Measurements from ENCODE around the gene NR2F2.
A peak's percentile ranks its signal among the peaks of the same experiment; 100 is the strongest.

The NR2F2 gene

DNA sequence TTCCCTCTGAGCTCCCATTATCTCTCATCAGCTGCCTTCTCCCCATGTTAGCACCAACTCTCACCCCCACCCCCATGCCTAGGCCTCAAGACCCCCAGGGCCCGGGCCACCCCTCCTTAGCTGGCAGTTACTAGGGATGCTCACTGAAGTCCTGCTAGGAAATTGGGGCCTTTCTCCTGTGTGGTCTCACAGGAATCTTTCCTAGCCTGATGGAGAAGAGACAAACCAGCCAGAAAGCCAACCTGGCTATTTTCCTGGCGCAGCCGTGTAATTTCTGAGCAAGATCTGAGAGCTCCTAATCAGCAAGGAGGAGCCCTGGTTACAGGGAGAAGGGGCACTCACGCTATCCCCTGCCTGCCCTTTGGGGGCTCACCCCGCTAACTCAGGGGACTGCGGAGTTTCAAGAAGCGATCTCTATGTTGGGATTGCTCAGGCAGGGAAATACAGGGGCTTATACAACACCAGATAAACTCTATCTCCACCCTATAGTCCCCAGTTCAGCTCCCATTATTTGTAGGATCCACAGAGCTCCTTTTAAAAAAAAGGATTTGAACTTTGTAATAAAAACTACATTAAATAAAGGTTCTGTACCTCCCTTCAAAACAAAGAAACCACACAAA lies 25.2 kb downstream of the NR2F2 start:
- Histone ChIP-seq H3K4me1 (ENCODE audit: control insufficient read depth in 2 of 2, insufficient read depth in 1 of 2, low read depth in 1 of 2, low read length in 2 of 2) (peaks cover 3 to 48% of the 10 kb centered on the region in 2 donors), H3K4ac (ENCODE audit: low read length) (no peak overlapping the region), H3K36me3 (replicated peaks in 1 of 2; ENCODE audit: control insufficient read depth in 2 of 2, insufficient read depth in 2 of 2, low read length in 2 of 2) (peaks cover 0 to 5% of the 10 kb centered on the region in 2 donors), H2BK15ac (ENCODE audit: low read length) (no peak overlapping the region), H3K9ac (ENCODE audit: low read depth, low read length, poor library complexity) (no peak overlapping the region), H3K4me3 (ENCODE audit: low read length in 2 of 2) (no peak overlapping the region), H3K23ac (ENCODE audit: low read depth, low read length, poor library complexity) (no peak overlapping the region), H2BK120ac (ENCODE audit: low read depth, low read length) (no peak overlapping the region), H3K27me3 (ENCODE audit: control insufficient read depth in 3 of 3, insufficient read depth in 3 of 3, low read depth in 1 of 3, low read length in 3 of 3) (peaks cover 7 to 49% (median 30%) of the 10 kb centered on the region in 3 experiments), H4K8ac (ENCODE audit: low read depth, low read length) (no peak overlapping the region), H2BK5ac (ENCODE audit: low read length) (no peak overlapping the region), H3K9me3 (replicated peaks in 1 of 2; ENCODE audit: control insufficient read depth in 2 of 2, insufficient read depth in 1 of 2, low read depth in 1 of 2, low read length in 2 of 2) (no peaks in the 10 kb centered on the region), H2AK5ac (ENCODE audit: low read depth, low read length) (no peak overlapping the region), H3K18ac (ENCODE audit: low read length) (peak overlapping the region; percentile 15), H2BK12ac (ENCODE audit: low read length) (no peak overlapping the region), H3K14ac (ENCODE audit: low read length) (no peak overlapping the region), H2AFZ (ENCODE audit: low read length) (no peak overlapping the region), H3K27ac (replicated peaks; ENCODE audit: low read length) (no peak overlapping the region), H4K91ac (ENCODE audit: low read depth, low read length, poor library complexity) (no peak overlapping the region), H3K79me1 (ENCODE audit: low read depth, low read length) (no peaks in the 10 kb centered on the region), H3K4me2 (ENCODE audit: insufficient read depth, low read length, poor library complexity, severe bottlenecking) (no peak overlapping the region)
- DNase-seq (ENCODE audit: low spot score) = no peak
- no CpG with 5 or more reads among the region's 7 CpGs for WGBS, 2 donors (ENCODE audit: extremely low coverage in 2 of 2, insufficient read length in 2 of 2, insufficient replicate concordance in 1 of 2)

DNA sequence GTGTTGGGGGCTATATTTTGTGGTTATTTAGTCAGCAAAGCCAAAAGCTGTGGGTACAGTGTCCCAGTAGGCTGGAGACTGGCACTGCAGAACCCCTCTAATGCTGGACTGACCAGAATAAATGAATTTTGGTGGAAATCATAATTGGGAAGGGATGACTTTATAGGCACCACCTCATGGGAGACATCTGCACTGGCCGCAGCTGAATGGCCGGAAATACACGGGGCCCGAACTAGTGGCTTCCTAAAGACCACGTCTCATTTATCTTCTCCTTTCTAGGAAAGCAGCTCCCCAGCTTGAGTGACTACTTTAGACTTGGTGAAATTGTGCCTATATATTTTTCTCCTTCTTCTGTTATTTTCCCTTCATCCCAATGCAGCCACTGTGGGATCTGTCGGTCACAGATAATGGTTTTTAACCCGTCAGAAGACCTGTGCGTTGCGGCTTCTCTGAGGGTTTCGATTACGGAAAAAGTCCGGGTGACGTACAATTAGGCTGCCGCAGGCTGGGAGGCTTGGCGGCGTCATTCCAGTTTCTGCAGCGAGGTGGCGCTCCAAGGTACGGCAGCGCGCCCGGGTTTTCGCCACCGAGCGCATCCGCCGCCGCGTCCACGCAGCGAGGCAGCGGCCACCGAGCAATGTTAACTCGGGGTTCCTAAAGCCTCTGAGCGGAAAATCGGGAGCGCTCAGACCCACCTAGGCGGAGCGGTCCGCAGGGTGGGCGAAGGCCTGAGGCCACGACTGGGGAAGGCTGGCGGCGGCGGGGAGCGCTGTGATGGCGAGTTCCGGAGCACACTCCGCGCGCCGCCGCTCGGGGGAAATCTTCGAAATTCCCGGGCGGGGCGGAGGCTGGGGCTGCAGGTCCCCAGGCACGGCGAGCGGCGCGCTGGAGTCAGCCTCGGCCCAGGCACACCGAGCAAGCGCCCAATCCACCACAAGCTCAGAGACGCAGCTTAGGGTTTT lies 26.3 kb downstream of the NR2F2 start:
- Histone ChIP-seq H3K23ac (ENCODE audit: low read depth, low read length, poor library complexity) (peak overlapping the region; percentile 40), H3K27me3 (ENCODE audit: control insufficient read depth in 3 of 3, insufficient read depth in 3 of 3, low read depth in 1 of 3, low read length in 3 of 3) (peaks cover 7 to 48% (median 37%) of the 10 kb centered on the region in 3 experiments), H4K91ac (ENCODE audit: low read depth, low read length, poor library complexity) (no peak overlapping the region)

DNA sequence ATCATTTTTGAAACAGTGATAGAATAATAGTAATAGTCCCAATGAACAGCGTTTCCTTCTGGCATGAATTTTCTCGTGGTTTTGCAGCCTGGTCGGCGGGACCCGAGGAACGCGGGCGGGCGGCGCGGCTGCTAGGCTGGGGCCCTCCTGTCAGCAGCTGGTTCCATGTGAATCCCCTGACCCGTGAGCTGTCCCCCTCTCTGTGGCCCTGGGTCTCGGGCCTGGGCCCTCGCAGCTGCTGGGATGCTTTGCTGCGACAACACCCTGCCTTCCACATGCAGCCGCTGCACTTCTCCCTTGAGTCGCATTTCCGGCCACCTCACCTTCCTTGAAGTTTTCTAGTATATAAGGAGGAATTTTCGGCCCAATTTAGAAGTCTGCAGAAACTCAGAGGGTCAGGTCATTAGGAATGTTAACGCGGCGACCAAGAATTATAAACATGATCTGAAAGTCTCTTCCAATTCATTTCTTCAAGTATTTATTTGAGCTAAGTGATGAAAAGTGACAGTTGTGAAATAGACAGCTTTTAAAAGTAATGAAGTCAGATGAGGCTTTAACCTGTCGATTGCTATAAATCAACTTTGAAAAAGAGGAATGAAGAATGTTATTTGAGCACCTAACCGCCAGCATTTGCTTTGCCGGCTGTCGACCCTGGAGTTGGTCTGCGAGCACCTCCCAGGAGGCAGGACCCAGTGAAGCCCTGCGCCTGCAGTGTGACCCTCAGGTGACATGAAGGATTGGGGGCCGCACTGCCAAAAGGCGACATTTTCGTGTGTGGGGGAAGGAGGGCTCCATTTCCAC lies 27.7 kb downstream of the NR2F2 start:
- H3K4me3 ChIP-seq (ENCODE audit: low read length in 2 of 2) = peak overlapping the region in 1 of 2 donors; percentile 7
- no CpG with 5 or more reads among the region's 31 CpGs for WGBS, 2 donors (ENCODE audit: extremely low coverage in 2 of 2, insufficient read length in 2 of 2, insufficient replicate concordance in 1 of 2)

More for the DNA sequence above, 26.3 kb downstream of the NR2F2 start:
- Histone ChIP-seq H3K79me1 (ENCODE audit: low read depth, low read length) (no peaks in the 10 kb centered on the region), H3K9me3 (replicated peaks in 1 of 2; ENCODE audit: control insufficient read depth in 2 of 2, insufficient read depth in 1 of 2, low read depth in 1 of 2, low read length in 2 of 2) (no peaks in the 10 kb centered on the region), H3K4me3 (ENCODE audit: low read length in 2 of 2) (peak overlapping the region; percentile 69 to 88), H3K36me3 (replicated peaks in 1 of 2; ENCODE audit: control insufficient read depth in 2 of 2, insufficient read depth in 2 of 2, low read length in 2 of 2) (peaks cover 0 to 5% of the 10 kb centered on the region in 2 donors), H2AK5ac (ENCODE audit: low read depth, low read length) (no peak overlapping the region), H3K9ac (ENCODE audit: low read depth, low read length, poor library complexity) (peak overlapping the region; percentile 78), H2BK120ac (ENCODE audit: low read depth, low read length) (no peak overlapping the region), H3K18ac (ENCODE audit: low read length) (peak overlapping the region; percentile 87), H3K4me2 (ENCODE audit: insufficient read depth, low read length, poor library complexity, severe bottlenecking) (peak overlapping the region; percentile 98), H2BK15ac (ENCODE audit: low read length) (no peak overlapping the region), H2AFZ (ENCODE audit: low read length) (peak overlapping the region; percentile 97), H3K27ac (replicated peaks; ENCODE audit: low read length) (no peak overlapping the region), H2BK5ac (ENCODE audit: low read length) (no peak overlapping the region), H4K8ac (ENCODE audit: low read depth, low read length) (no peak overlapping the region), H2BK12ac (ENCODE audit: low read length) (no peak overlapping the region), H3K14ac (ENCODE audit: low read length) (no peak overlapping the region), H3K4ac (ENCODE audit: low read length) (no peak overlapping the region), H3K4me1 (ENCODE audit: control insufficient read depth in 2 of 2, insufficient read depth in 1 of 2, low read depth in 1 of 2, low read length in 2 of 2) (peaks cover 9 to 42% of the 10 kb centered on the region in 2 donors)
- DNase-seq (ENCODE audit: low spot score) = peak; percentile 79
- no CpG with 5 or more reads among the region's 67 CpGs for WGBS, 2 donors (ENCODE audit: extremely low coverage in 2 of 2, insufficient read length in 2 of 2, insufficient replicate concordance in 1 of 2)

More for the DNA sequence above, 27.7 kb downstream of the NR2F2 start:
- H2AFZ ChIP-seq (ENCODE audit: low read length) = no peak overlapping the region
- no peak overlapping the region for H4K8ac ChIP-seq (ENCODE audit: low read depth, low read length)
- H2BK120ac ChIP-seq (ENCODE audit: low read depth, low read length) = no peak overlapping the region
- no peak overlapping the region for H2BK5ac ChIP-seq (ENCODE audit: low read length)
- H3K9ac ChIP-seq (ENCODE audit: low read depth, low read length, poor library complexity) = no peak overlapping the region
- H3K18ac ChIP-seq (ENCODE audit: low read length) = peak overlapping the region; percentile 89
- no peak overlapping the region for H4K91ac ChIP-seq (ENCODE audit: low read depth, low read length, poor library complexity)
- H2AK5ac ChIP-seq (ENCODE audit: low read depth, low read length) = no peak overlapping the region
- H3K4ac ChIP-seq (ENCODE audit: low read length) = no peak overlapping the region
- H2BK15ac ChIP-seq (ENCODE audit: low read length) = no peak overlapping the region
- H3K4me1 ChIP-seq (ENCODE audit: control insufficient read depth in 2 of 2, insufficient read depth in 1 of 2, low read depth in 1 of 2, low read length in 2 of 2) = peaks cover 23 to 37% of the 10 kb centered on the region in 2 donors
- no peaks in the 10 kb centered on the region for H3K9me3 ChIP-seq (replicated peaks in 1 of 2; ENCODE audit: control insufficient read depth in 2 of 2, insufficient read depth in 1 of 2, low read depth in 1 of 2, low read length in 2 of 2)
- H3K79me1 ChIP-seq (ENCODE audit: low read depth, low read length) = no peaks in the 10 kb centered on the region
- no peak overlapping the region for H3K14ac ChIP-seq (ENCODE audit: low read length)
- no peak overlapping the region for H3K23ac ChIP-seq (ENCODE audit: low read depth, low read length, poor library complexity)
- DNase-seq (ENCODE audit: low spot score) = no peak
- H3K27ac ChIP-seq (replicated peaks; ENCODE audit: low read length) = no peak overlapping the region
- H3K4me2 ChIP-seq (ENCODE audit: insufficient read depth, low read length, poor library complexity, severe bottlenecking) = no peak overlapping the region
- H3K27me3 ChIP-seq (ENCODE audit: control insufficient read depth in 3 of 3, insufficient read depth in 3 of 3, low read depth in 1 of 3, low read length in 3 of 3) = peaks cover 7 to 48% (median 40%) of the 10 kb centered on the region in 3 experiments
- H2BK12ac ChIP-seq (ENCODE audit: low read length) = no peak overlapping the region
- H3K36me3 ChIP-seq (replicated peaks in 1 of 2; ENCODE audit: control insufficient read depth in 2 of 2, insufficient read depth in 2 of 2, low read length in 2 of 2) = no peaks in the 10 kb centered on the region
